HEK293 (cell line): ENCODE results near the gene VPS35L.

Experiments used
- ATF2 ChIP-seq: fragments of 450-650 bp; formaldehyde crosslinking; IDR thresholded peaks from 2 replicates; pipeline ENCODE4 v1.5.1; 2016; ENCODE audit warnings: missing biosample characterization, missing genetic modification characterization, low read depth
- BCL6B ChIP-seq: fragments of 450-650 bp; formaldehyde crosslinking; IDR thresholded peaks from 2 replicates; pipeline ENCODE4 v1.5.1; 2017; ENCODE audit warnings: missing biosample characterization, missing genetic modification characterization
- FEZF1 ChIP-seq: fragments of 450-650 bp; formaldehyde crosslinking; IDR thresholded peaks from 2 replicates; pipeline ENCODE4 v1.5.1; 2016; ENCODE audit warnings: missing biosample characterization, missing genetic modification characterization
- GLI2 ChIP-seq: fragments of 450-650 bp; formaldehyde crosslinking; IDR thresholded peaks from 2 replicates; pipeline ENCODE4; 2017; ENCODE audit warnings: missing biosample characterization, missing genetic modification characterization, low read depth, borderline replicate concordance
- GLI4 ChIP-seq: fragments of 450-650 bp; formaldehyde crosslinking; IDR thresholded peaks from 2 replicates; pipeline ENCODE4 v1.5.1; 2016; ENCODE audit warnings: missing biosample characterization, missing genetic modification characterization
- IKZF3 ChIP-seq: fragments of 450-650 bp; IDR thresholded peaks from 2 replicates; pipeline ENCODE4 v1.5.0; 2018; ENCODE audit warnings: missing biosample characterization, mild to moderate bottlenecking, missing genetic modification characterization, moderate library complexity
- PRDM1 ChIP-seq: fragments of 450-650 bp; formaldehyde crosslinking; IDR thresholded peaks from 2 replicates; pipeline ENCODE4; 2016; ENCODE audit warnings: missing biosample characterization, missing genetic modification characterization
- SP2 ChIP-seq: fragments of 450-650 bp; formaldehyde crosslinking; IDR thresholded peaks from 2 replicates; pipeline ENCODE4 v1.5.1; 2016; ENCODE audit warnings: missing biosample characterization, missing genetic modification characterization
- SP7 ChIP-seq: fragments of 450-650 bp; formaldehyde crosslinking; IDR thresholded peaks from 2 replicates; pipeline ENCODE4 v1.5.1; 2016; ENCODE audit warnings: missing biosample characterization, missing genetic modification characterization
- WT1 ChIP-seq: fragments of 450-650 bp; formaldehyde crosslinking; IDR thresholded peaks from 2 replicates; pipeline ENCODE4 v1.5.1; 2016; ENCODE audit warnings: missing biosample characterization, missing genetic modification characterization
- ZBTB1 ChIP-seq: fragments of 450-650 bp; formaldehyde crosslinking; IDR thresholded peaks from 2 replicates; pipeline ENCODE4 v1.5.1; 2016; ENCODE audit warnings: missing biosample characterization, missing genetic modification characterization
- ZBTB20 ChIP-seq: fragments of 450-650 bp; formaldehyde crosslinking; IDR thresholded peaks from 2 replicates; pipeline ENCODE4 v1.5.1; 2016; ENCODE audit warnings: missing biosample characterization, missing genetic modification characterization
- ZBTB8A ChIP-seq: fragments of 450-650 bp; formaldehyde crosslinking; IDR thresholded peaks from 2 replicates; pipeline ENCODE4 v1.5.1; 2016; ENCODE audit warnings: missing biosample characterization, missing genetic modification characterization
- ZEB2 ChIP-seq: fragments of 450-650 bp; formaldehyde crosslinking; IDR thresholded peaks from 2 replicates; pipeline ENCODE4 v1.5.1; 2016; ENCODE audit warnings: missing biosample characterization, missing genetic modification characterization
- ZFP37 ChIP-seq: fragments of 450-650 bp; formaldehyde crosslinking; IDR thresholded peaks from 2 replicates; pipeline ENCODE4 v1.5.1; 2016; ENCODE audit warnings: missing biosample characterization, missing genetic modification characterization
- ZIC2 ChIP-seq: fragments of 450-650 bp; formaldehyde crosslinking; IDR thresholded peaks from 2 replicates; pipeline ENCODE4 v1.5.1; 2016; ENCODE audit warnings: missing biosample characterization, missing genetic modification characterization
- ZNF112 ChIP-seq: fragments of 450-650 bp; formaldehyde crosslinking; IDR thresholded peaks from 2 replicates; pipeline ENCODE4 v1.5.0; 2017; ENCODE audit warnings: missing biosample characterization, missing genetic modification characterization
- ZNF157 ChIP-seq: fragments of 450-650 bp; formaldehyde crosslinking; IDR thresholded peaks from 2 replicates; pipeline ENCODE4 v1.5.1; 2016; ENCODE audit warnings: missing biosample characterization, missing genetic modification characterization
- ZNF169 ChIP-seq: fragments of 450-650 bp; formaldehyde crosslinking; IDR thresholded peaks from 2 replicates; pipeline ENCODE4 v1.5.1; 2016; ENCODE audit warnings: missing biosample characterization, missing genetic modification characterization
- ZNF2 ChIP-seq: fragments of 450-650 bp; formaldehyde crosslinking; IDR thresholded peaks from 2 replicates; pipeline ENCODE4 v1.5.1; 2016; ENCODE audit warnings: missing biosample characterization, missing genetic modification characterization
- ZNF211 ChIP-seq: fragments of 450-650 bp; formaldehyde crosslinking; IDR thresholded peaks from 2 replicates; pipeline ENCODE4 v1.5.1; 2016; ENCODE audit warnings: low read depth, missing biosample characterization, missing genetic modification characterization
- ZNF354C ChIP-seq: fragments of 450-650 bp; formaldehyde crosslinking; IDR thresholded peaks from 2 replicates; pipeline ENCODE4 v1.5.1; 2016; ENCODE audit warnings: missing biosample characterization, missing genetic modification characterization, low read depth, borderline replicate concordance
- ZNF423 ChIP-seq: fragments of 450-650 bp; formaldehyde crosslinking; IDR thresholded peaks from 2 replicates; pipeline ENCODE4 v1.5.1; 2016; ENCODE audit warnings: missing biosample characterization, missing genetic modification characterization
- ZNF518A ChIP-seq: fragments of 450-650 bp; formaldehyde crosslinking; conservative IDR thresholded peaks from 2 replicates; pipeline ENCODE4 v1.5.1; 2016; ENCODE audit warnings: low read depth, missing biosample characterization, missing genetic modification characterization
- ZNF549 ChIP-seq: fragments of 450-650 bp; IDR thresholded peaks from 2 replicates; pipeline ENCODE4 v1.5.1; 2018; ENCODE audit warnings: missing biosample characterization, missing genetic modification characterization, mild to moderate bottlenecking, inconsistent platforms, moderate library complexity
- ZNF701 ChIP-seq: fragments of 450-650 bp; formaldehyde crosslinking; IDR thresholded peaks from 2 replicates; pipeline ENCODE4 v1.5.1; 2016; ENCODE audit warnings: missing biosample characterization, missing genetic modification characterization
- ZSCAN16 ChIP-seq: fragments of 450-650 bp; formaldehyde crosslinking; IDR thresholded peaks from 2 replicates; pipeline ENCODE4 v1.5.1; 2016; ENCODE audit warnings: missing biosample characterization, missing genetic modification characterization
- ZSCAN23 ChIP-seq: fragments of 450-650 bp; formaldehyde crosslinking; IDR thresholded peaks from 2 replicates; pipeline ENCODE4 v1.5.1; 2016; ENCODE audit warnings: missing biosample characterization, missing genetic modification characterization
- ZXDB ChIP-seq: fragments of 450-650 bp; formaldehyde crosslinking; IDR thresholded peaks from 2 replicates; pipeline ENCODE4 v1.5.1; 2016; ENCODE audit warnings: missing biosample characterization, missing genetic modification characterization
- TF ChIP-seq, protein P1 (sequence below): fragments of 450-650 bp; formaldehyde crosslinking; IDR thresholded peaks from 2 replicates; pipeline ENCODE4 v1.5.1; 2016; ENCODE audit warnings: missing biosample characterization, missing genetic modification characterization, borderline replicate concordance

VPS35L gene

GRCh38 chr16:19523559-19524355 lies 31.7 kb upstream of the VPS35L start, which contains the start of gene CCP110 (continued):
- 0 out of 2 replicates have a peak, but pooled peaks have one; percentile 9 for TF ChIP-seq ZNF518A (tag by site-specific recombination)
- no peak for TF ChIP-seq ZNF423 (tag by site-specific recombination)
- TF ChIP-seq IKZF3 (tag by site-specific recombination) = no peak
- no peak for TF ChIP-seq GLI2 (tag by site-specific recombination)
- TF ChIP-seq ZNF701 = no peak
- TF ChIP-seq ZNF2 = no peak; the same call in 1 of the 2 replicates
- peak; percentile 84 for TF ChIP-seq ZXDB
- no peak for TF ChIP-seq ZNF112
- no peak for TF ChIP-seq ZNF211
- TF ChIP-seq ZSCAN23 (tag by site-specific recombination) = no peak
- peak; percentile 90 for TF ChIP-seq ZBTB8A (tag by site-specific recombination)
- TF ChIP-seq SP2 = peak; percentile 86
- TF ChIP-seq WT1 = no peak
- TF ChIP-seq ZNF169 (tag by site-specific recombination) = no peak
- no peak for TF ChIP-seq ZNF549 (tag by site-specific recombination)
- no peak for TF ChIP-seq ZNF157
- TF ChIP-seq PRDM1 = no peak
- TF ChIP-seq, protein P1, sequence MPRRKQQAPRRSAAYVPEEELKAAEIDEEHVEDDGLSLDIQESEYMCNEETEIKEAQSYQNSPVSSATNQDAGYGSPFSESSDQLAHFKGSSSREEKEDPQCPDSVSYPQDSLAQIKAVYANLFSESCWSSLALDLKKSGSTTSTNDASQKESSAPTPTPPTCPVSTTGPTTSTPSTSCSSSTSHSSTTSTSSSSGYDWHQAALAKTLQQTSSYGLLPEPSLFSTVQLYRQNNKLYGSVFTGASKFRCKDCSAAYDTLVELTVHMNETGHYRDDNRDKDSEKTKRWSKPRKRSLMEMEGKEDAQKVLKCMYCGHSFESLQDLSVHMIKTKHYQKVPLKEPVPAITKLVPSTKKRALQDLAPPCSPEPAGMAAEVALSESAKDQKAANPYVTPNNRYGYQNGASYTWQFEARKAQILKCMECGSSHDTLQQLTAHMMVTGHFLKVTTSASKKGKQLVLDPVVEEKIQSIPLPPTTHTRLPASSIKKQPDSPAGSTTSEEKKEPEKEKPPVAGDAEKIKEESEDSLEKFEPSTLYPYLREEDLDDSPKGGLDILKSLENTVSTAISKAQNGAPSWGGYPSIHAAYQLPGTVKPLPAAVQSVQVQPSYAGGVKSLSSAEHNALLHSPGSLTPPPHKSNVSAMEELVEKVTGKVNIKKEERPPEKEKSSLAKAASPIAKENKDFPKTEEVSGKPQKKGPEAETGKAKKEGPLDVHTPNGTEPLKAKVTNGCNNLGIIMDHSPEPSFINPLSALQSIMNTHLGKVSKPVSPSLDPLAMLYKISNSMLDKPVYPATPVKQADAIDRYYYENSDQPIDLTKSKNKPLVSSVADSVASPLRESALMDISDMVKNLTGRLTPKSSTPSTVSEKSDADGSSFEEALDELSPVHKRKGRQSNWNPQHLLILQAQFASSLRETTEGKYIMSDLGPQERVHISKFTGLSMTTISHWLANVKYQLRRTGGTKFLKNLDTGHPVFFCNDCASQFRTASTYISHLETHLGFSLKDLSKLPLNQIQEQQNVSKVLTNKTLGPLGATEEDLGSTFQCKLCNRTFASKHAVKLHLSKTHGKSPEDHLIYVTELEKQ (tag by site-specific recombination) = no peak
- TF ChIP-seq BCL6B (tag by site-specific recombination) = no peak
- TF ChIP-seq ZSCAN16 (tag by site-specific recombination) = no peak
- TF ChIP-seq ZBTB1 (tag by site-specific recombination) = no peak
- no peak for TF ChIP-seq ZFP37
- TF ChIP-seq FEZF1 (tag by site-specific recombination) = no peak
- peak; percentile 98 for TF ChIP-seq ZBTB20 (tag by site-specific recombination)
- TF ChIP-seq ZIC2 = peak; percentile 54
- TF ChIP-seq ATF2 (tag by site-specific recombination) = 0 out of 2 replicates have a peak, but pooled peaks have one; percentile 7
- TF ChIP-seq ZNF354C (tag by site-specific recombination) = no peak
- TF ChIP-seq GLI4 (tag by site-specific recombination) = no peak
- peak; percentile 78 for TF ChIP-seq SP7
- TF ChIP-seq ZEB2 (tag by site-specific recombination) = no peak; the same call in none of the 2 replicates
